GM21423 (cell line): ENCODE measurements around the gene B3GAT1.

Source experiments
- ATAC-seq: cut with Tn5 transposase; IDR thresholded peaks from one replicate; pipeline ENCODE4 v1.9.1; 2021; ENCODE audit warnings: mild to moderate bottlenecking, moderate library complexity; ENCODE audit not compliant: unreplicated experiment

The B3GAT1 gene

GRCh38 chr11:134374171-134374570, 37.9 kb downstream of the B3GAT1 start:
- ATAC-seq = no peak

GRCh38 chr11:134373591-134374052, 38.4 kb downstream of the B3GAT1 start:
- ATAC-seq = no peak

GRCh38 chr11:134372961-134373360, 39.1 kb downstream of the B3GAT1 start:
- ATAC-seq = no peak

GRCh38 chr11:134372536-134372935, 39.5 kb downstream of the B3GAT1 start:
- ATAC-seq = no peak

GRCh38 chr11:134371436-134372185, 40.4 kb downstream of the B3GAT1 start:
- ATAC-seq = no peak

GRCh38 chr11:134370526-134371435, 41.3 kb downstream of the B3GAT1 start:
- no peak for ATAC-seq

- no peak for ATAC-seq
Observed at GRCh38 chr11:134369656-134370525, 42.2 kb downstream of the B3GAT1 start.

GRCh38 chr11:134367781-134368180, 44.3 kb downstream of the B3GAT1 start:
- ATAC-seq = no peak

- ATAC-seq = no peak
Observed at GRCh38 chr11:134366254-134366653, 45.8 kb downstream of the B3GAT1 start.

GRCh38 chr11:134365011-134365925, 46.8 kb downstream of the B3GAT1 start:
- no peak for ATAC-seq

- no peak for ATAC-seq
Observed at GRCh38 chr11:134364261-134364660, 47.8 kb downstream of the B3GAT1 start.

- ATAC-seq = no peak
Observed at GRCh38 chr11:134363592-134363991, 48.5 kb downstream of the B3GAT1 start.

GRCh38 chr11:134363161-134363560, 48.9 kb downstream of the B3GAT1 start:
- ATAC-seq = no peak

GRCh38 chr11:134362192-134362901, 49.7 kb downstream of the B3GAT1 start:
- no peak for ATAC-seq

GRCh38 chr11:134361661-134362060, 50.4 kb downstream of the B3GAT1 start:
- ATAC-seq = no peak

- peak; percentile 89 for ATAC-seq
Observed at GRCh38 chr11:134360050-134360835, 51.8 kb downstream of the B3GAT1 start.

GRCh38 chr11:134359646-134360045, 52.4 kb downstream of the B3GAT1 start:
- no peak for ATAC-seq

GRCh38 chr11:134358856-134359490, 53.1 kb downstream of the B3GAT1 start:
- ATAC-seq = no peak
